HepG2 (cell line): Measurements from ENCODE around the gene SYNPO. TPM values are rescaled to one million over a fixed set of nuclear protein-coding genes. Genes with fewer than 3 reads are reported as not detected.

Experiments used
- NR2F1 ChIP-seq, 2 experiments: fragments of 450-650 bp in 1 of 2; formaldehyde crosslinking in 1 of 2; IDR thresholded peaks; 2 replicates each; pipeline versions ENCODE4 v1.5.0 to v1.6.1; 2016 to 2020; ENCODE audit warnings: mild to moderate bottlenecking in 1 of 2, missing compliant biosample characterization in 1 of 2, missing genetic modification reagents in 1 of 2, moderate library complexity in 1 of 2
- REPIN1 ChIP-seq: sonication (generic); formaldehyde crosslinking; IDR thresholded peaks from 2 replicates; pipeline ENCODE4 v1.8.0; 2022; ENCODE audit warnings: missing genetic modification reagents, low read depth, mild to moderate bottlenecking, borderline replicate concordance
- ZNF253 ChIP-seq: sonication (generic); formaldehyde crosslinking; IDR thresholded peaks from 2 replicates; pipeline ENCODE4 v1.8.0; 2022; ENCODE audit warnings: mild to moderate bottlenecking, missing genetic modification reagents, borderline replicate concordance
- polyA plus RNA-seq, 8 experiments: library from polyadenylated mRNA; depleted of rRNA in 3 of 8; stranded (reverse) in 7 of 8; unstranded in 1 of 8; fragments of >200 nt; fragmentation: Illumina TruSeq in 4 of 8; extraction: Trizol in 4 of 8; gene quantifications; 2 replicates each; pipeline versions ENCODE4 v1.2.1 to v1.2.3, GENCODE V29; 2011 to 2016; ENCODE audit warnings: low read depth in 4 of 8, missing spikeins in 1 of 8, mixed read lengths in 1 of 8; ENCODE audit not compliant: insufficient read depth in 1 of 8
- total RNA-seq, 5 experiments: library from RNA; depleted of rRNA; stranded (reverse); fragments of >200 nt; fragmentation: Illumina TruSeq; extraction: Trizol; gene quantifications; 2 replicates each; pipeline ENCODE4 v1.2.3, GENCODE V29; 2016; ENCODE audit warnings: low read depth in 1 of 5
- TF ChIP-seq, protein P1 (sequence below): sonication (generic); formaldehyde crosslinking; IDR thresholded peaks from 2 replicates; pipeline ENCODE4 v1.4.0; 2020; ENCODE audit warnings: missing genetic modification reagents, low read depth, mild to moderate bottlenecking, borderline replicate concordance
- TF ChIP-seq, protein P2 (sequence below): sonication (generic); formaldehyde crosslinking; IDR thresholded peaks from one replicate; pipeline ENCODE4 v1.5.1; 2020; ENCODE audit warnings: mild to moderate bottlenecking, missing genetic modification reagents; ENCODE audit errors: not compliant biosample characterization
- TF ChIP-seq, protein P3 (sequence below): sonication (generic); formaldehyde crosslinking; IDR thresholded peaks from 2 replicates; pipeline ENCODE4 v1.4.0; 2020; ENCODE audit warnings: missing genetic modification reagents

Gene SYNPO
- total and polyA plus RNA-seq, 2 of the 13 experiments (the other 11 are each of a cell fraction or from before 2014, with no cell fraction given): 0.09 to 0.30 TPM

DNA sequence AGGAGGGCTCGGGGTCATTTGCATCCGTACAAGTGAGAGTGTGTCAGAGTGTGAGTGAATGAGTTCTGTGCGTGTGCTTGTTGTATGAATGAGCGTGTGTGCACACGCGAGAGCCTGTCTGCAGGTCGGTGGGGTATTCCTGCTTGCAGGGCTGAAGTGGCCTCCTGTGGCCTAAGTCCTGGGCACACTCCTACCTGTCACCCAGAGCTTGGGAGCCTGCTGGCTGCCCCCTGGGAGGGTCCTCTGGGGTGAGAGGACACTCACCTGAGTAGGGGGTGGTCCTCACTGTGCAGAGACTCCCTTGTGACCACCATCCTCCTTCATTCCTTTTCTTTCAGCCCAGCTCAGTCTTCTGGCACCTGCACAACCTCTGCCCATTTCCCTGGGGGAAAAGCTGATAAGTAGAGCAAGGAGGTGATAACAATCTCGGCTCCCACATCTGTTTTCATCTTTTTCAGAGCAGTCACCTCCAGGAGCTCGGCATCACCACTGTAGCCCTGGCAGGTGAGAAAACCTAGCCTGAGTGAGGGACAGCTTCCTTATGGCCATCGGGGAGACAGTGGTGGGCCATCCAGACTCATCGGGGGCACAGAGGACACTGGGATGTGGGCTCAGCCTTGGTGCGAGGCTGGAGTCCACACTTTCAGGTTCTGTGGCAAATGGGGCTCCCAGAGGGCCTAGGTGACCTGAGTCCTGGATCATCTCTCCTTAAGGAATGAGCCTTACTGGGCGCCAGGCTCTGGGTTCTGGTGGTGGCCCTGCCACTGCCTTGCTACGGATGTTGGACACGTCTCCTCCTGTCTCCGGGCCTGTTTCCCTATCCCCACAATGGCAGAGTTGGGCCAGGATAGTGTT lies 38.7 kb upstream of the SYNPO start (continued):
- TF ChIP-seq, protein P1, sequence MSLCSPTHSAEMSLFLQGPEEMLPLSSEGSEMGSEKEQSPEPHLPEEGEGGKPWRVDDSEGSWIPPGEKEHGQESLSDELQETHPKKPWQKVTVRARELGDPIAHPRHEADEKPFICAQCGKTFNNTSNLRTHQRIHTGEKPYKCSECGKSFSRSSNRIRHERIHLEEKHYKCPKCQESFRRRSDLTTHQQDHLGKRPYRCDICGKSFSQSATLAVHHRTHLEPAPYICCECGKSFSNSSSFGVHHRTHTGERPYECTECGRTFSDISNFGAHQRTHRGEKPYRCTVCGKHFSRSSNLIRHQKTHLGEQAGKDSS (CRISPR knock-in tag): no peak
- TF ChIP-seq REPIN1 (no peak), NR2F1 (CRISPR knock-in tag; IDR thresholded peaks at IDR 0.05) (no peak), ZNF253 (CRISPR knock-in tag) (no peak)
- TF ChIP-seq, protein P2, sequence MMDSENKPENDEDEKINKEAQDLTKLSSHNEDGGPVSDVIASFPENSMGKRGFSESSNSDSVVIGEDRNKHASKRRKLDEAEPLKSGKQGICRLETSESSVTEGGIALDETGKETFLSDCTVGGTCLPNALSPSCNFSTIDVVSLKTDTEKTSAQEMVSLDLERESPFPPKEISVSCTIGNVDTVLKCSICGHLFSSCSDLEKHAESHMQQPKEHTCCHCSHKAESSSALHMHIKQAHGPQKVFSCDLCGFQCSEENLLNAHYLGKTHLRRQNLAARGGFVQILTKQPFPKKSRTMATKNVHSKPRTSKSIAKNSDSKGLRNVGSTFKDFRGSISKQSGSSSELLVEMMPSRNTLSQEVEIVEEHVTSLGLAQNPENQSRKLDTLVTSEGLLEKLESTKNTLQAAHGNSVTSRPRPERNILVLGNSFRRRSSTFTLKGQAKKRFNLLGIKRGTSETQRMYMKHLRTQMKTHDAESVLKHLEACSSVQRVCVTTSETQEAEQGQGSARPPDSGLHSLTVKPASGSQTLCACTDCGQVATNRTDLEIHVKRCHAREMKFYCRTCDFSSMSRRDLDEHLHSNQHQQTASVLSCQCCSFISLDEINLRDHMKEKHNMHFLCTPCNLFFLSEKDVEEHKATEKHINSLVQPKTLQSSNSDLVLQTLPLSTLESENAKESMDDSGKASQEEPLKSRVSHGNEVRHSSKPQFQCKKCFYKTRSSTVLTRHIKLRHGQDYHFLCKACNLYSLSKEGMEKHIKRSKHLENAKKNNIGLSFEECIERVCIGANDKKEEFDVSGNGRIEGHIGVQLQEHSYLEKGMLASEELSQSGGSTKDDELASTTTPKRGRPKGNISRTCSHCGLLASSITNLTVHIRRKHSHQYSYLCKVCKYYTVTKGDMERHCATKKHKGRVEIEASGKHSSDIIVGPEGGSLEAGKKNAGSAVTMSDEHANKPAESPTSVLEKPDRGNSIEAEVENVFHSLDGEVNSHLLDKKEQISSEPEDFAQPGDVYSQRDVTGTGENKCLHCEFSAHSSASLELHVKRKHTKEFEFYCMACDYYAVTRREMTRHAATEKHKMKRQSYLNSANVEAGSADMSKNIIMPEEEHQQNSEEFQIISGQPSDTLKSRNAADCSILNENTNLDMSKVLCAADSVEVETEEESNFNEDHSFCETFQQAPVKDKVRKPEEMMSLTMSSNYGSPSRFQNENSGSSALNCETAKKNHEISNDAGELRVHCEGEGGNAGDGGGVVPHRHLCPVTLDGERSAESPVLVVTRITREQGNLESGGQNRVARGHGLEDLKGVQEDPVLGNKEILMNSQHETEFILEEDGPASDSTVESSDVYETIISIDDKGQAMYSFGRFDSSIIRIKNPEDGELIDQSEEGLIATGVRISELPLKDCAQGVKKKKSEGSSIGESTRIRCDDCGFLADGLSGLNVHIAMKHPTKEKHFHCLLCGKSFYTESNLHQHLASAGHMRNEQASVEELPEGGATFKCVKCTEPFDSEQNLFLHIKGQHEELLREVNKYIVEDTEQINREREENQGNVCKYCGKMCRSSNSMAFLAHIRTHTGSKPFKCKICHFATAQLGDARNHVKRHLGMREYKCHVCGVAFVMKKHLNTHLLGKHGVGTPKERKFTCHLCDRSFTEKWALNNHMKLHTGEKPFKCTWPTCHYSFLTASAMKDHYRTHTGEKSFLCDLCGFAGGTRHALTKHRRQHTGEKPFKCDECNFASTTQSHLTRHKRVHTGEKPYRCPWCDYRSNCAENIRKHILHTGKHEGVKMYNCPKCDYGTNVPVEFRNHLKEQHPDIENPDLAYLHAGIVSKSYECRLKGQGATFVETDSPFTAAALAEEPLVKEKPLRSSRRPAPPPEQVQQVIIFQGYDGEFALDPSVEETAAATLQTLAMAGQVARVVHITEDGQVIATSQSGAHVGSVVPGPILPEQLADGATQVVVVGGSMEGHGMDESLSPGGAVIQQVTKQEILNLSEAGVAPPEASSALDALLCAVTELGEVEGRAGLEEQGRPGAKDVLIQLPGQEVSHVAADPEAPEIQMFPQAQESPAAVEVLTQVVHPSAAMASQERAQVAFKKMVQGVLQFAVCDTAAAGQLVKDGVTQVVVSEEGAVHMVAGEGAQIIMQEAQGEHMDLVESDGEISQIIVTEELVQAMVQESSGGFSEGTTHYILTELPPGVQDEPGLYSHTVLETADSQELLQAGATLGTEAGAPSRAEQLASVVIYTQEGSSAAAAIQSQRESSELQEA (CRISPR knock-in tag): no peak
- TF ChIP-seq, protein P3, sequence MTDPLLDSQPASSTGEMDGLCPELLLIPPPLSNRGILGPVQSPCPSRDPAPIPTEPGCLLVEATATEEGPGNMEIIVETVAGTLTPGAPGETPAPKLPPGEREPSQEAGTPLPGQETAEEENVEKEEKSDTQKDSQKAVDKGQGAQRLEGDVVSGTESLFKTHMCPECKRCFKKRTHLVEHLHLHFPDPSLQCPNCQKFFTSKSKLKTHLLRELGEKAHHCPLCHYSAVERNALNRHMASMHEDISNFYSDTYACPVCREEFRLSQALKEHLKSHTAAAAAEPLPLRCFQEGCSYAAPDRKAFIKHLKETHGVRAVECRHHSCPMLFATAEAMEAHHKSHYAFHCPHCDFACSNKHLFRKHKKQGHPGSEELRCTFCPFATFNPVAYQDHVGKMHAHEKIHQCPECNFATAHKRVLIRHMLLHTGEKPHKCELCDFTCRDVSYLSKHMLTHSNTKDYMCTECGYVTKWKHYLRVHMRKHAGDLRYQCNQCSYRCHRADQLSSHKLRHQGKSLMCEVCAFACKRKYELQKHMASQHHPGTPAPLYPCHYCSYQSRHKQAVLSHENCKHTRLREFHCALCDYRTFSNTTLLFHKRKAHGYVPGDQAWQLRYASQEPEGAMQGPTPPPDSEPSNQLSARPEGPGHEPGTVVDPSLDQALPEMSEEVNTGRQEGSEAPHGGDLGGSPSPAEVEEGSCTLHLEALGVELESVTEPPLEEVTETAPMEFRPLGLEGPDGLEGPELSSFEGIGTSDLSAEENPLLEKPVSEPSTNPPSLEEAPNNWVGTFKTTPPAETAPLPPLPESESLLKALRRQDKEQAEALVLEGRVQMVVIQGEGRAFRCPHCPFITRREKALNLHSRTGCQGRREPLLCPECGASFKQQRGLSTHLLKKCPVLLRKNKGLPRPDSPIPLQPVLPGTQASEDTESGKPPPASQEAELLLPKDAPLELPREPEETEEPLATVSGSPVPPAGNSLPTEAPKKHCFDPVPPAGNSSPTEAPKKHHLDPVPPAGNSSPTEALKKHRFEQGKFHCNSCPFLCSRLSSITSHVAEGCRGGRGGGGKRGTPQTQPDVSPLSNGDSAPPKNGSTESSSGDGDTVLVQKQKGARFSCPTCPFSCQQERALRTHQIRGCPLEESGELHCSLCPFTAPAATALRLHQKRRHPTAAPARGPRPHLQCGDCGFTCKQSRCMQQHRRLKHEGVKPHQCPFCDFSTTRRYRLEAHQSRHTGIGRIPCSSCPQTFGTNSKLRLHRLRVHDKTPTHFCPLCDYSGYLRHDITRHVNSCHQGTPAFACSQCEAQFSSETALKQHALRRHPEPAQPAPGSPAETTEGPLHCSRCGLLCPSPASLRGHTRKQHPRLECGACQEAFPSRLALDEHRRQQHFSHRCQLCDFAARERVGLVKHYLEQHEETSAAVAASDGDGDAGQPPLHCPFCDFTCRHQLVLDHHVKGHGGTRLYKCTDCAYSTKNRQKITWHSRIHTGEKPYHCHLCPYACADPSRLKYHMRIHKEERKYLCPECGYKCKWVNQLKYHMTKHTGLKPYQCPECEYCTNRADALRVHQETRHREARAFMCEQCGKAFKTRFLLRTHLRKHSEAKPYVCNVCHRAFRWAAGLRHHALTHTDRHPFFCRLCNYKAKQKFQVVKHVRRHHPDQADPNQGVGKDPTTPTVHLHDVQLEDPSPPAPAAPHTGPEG (CRISPR knock-in tag): no peak
- TF ChIP-seq, all 625 proteins: peak for 0
